Activated CD4-positive, alpha-beta T cell treated with anti-CD3 and anti-CD28 coated beads, Interleukin-2, amount 50 U/mL, for 1 hour (primary cell): Measurements from ENCODE around the gene TRIO.

Experiments used
- DNase-seq: peaks from one replicate; pipeline ENCODE4 v3.0.0-alpha.2; 2020

TRIO gene

GRCh38 chr5:14305045-14305444 lies 161.9 kb downstream of the TRIO start:
- no peak for DNase-seq

GRCh38 chr5:14306329-14306815 lies 163.2 kb downstream of the TRIO start:
- DNase-seq = no peak

DNA sequence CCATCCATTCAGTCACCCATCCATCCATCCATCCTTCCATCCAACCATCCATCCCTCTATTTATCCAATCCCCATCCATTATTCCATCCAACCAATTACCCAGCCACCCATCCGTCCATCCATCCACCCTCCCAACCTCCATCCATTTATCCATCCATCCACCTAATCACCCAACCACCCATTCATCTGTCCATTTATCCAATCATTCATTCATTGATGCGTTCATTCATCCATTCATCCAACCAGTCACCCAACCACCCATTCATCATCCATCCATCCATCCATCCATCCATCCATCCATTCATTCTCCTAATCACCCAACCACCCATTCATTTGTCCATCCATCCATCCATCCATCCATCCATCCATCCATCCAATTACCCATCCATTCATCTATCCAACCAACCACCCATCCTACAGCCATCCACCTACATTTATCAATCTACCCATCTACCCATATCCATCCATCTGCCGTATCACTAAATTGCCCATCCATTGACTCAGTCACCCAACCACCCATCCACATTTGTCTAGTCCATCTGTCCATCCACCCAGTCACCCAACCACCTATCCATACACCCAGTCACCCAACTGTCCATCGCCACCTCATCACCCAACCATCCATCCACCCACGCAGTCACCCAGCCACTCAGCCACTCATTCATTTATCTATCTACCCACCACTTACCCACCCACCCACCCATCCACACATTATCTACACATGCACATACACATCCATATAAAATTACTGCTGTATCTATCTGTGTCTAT lies 165.4 kb downstream of the TRIO start:
- DNase-seq = no peak

GRCh38 chr5:14309199-14309598 lies 166.1 kb downstream of the TRIO start:
- no peak for DNase-seq

- DNase-seq = no peak
Observed at GRCh38 chr5:14309878-14310531, 166.9 kb downstream of the TRIO start.

GRCh38 chr5:14310901-14311300 lies 167.8 kb downstream of the TRIO start:
- no peak for DNase-seq

DNA sequence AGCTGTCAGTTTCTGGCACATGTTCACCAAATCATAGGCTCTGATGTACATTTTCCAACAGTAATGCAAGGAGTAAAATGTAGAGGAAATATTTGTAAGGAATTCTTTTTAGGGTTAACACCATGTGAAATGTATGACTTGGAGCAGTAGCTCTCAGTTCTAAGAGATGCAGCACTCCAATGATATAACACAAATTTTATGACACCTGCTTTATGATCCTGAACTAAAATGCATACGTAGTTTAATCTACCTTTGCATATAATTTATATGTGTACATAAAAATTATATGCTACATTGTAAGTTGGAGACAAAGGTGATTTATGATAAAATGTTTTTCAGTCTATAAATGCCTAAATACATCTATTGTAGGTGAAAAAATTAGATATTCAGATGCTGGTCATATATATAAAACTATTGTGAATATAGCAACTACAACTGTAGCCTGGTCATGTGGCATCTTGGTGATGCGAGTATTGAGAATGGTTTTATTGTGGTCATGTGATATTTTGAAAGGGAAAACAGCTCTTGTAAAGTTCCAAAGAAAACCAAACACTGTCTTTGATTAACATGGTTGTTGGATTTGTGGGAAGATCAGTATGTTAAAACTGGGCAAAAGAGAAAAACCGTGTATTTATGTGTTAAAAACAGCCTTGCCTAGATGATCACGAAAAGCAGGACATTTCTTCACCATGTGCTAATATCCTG lies 171.0 kb downstream of the TRIO start:
- DNase-seq = no peak

- no peak for DNase-seq
Observed at GRCh38 chr5:14316471-14316870, 173.3 kb downstream of the TRIO start.

DNA sequence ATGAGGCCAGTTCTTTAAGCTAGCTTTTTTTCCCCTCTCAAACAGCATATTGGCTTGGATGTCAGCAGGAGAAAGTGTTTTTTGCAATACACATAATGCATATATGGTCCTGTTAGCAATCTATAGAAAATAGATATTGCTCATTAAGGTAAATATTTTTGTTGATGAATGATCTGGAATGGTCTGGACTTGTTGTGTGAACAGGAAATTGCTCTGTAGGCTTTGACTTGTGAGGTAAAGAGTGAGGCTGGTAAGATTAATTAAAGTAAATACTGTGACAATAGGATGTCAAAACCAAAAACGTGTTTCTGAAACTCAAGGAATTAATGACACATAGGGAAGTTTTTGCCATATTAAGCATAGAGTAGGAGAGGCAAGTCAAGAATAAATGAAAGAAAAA lies 176.0 kb downstream of the TRIO start:
- no peak for DNase-seq

DNA sequence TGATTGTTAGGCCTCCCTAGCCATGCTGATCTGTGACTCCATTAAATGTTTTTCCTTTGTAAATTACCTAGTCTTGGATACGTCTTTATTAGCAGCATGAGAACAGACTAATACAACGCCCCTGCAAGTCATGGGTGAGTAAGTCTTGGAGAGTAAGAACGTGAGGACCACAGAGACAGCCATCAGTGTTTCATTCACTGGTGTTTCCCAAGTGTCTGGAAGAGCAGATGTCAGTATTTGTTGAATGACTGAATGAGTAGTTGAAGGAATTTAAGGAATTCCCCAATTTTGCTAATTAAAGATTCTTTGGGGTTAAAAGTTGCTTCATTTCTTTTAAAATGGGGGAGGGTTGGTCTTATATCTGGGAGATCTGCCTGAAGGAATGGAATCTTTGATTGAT lies 178.8 kb downstream of the TRIO start:
- no peak for DNase-seq

- DNase-seq = no peak
Observed at GRCh38 chr5:14322437-14323187, 179.5 kb downstream of the TRIO start.

- DNase-seq = no peak
Observed at GRCh38 chr5:14323466-14323865, 180.3 kb downstream of the TRIO start.

- no peak for DNase-seq
Observed at GRCh38 chr5:14325369-14325768, 182.2 kb downstream of the TRIO start.

DNA sequence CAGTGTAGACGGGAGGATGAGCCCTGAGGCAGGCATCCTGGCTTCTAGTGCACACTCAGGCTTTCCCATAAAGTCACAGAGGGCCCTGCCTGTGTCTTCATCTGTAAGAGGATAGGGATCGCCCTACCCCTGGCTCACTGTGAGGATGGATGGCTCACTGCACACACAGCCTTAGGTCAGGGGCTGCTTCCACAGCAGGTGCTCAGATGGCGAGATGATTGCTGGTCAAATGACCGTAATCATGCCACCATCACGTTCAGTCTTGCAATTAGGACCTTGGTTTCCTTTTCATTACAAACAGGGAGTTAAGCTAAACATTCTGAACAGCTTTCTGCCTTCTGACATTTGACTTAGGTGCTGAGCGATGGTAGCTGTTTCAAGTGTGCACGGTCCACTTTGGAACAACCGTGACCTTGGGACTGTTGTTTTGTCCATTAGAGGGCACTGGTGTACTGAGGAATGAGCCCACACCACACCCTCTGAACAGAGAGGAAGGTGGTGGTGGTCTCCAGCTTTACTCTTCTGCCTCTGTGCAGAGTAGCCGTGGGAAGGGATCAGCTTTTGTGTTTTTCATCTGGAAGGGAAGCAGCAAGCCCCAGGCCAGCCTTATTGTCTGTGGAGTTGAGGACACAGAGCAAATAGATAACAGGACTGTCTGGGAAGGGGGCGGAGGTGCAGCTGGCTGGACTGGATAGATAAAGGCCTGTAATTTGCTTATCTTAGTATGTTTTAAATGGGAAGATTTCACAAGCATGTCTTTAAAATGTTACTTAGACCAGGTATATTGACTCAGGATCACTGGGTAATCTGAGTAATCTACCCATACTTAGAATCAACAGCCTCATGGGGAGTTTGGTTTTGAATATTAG lies 183.1 kb downstream of the TRIO start:
- no peak for DNase-seq

- DNase-seq = no peak
Observed at GRCh38 chr5:14327624-14328023, 184.5 kb downstream of the TRIO start.

DNA sequence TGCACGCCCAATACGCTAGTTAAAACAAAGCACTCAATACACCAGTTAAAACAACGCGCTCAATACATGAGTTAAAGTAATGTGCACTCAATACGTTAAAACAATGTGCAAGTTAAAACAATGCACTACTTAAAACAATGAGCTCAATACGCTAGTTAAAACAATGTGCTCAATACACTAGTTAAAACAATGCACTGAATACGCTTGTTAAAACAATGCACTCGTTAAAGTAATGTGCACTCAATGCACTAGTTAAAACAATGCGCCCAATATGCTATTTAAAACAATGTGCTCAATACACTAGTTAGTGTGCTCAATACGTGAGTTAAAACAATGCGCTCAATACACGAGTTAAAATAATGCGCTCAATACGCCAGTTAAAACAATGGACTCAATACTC lies 185.0 kb downstream of the TRIO start:
- no peak for DNase-seq

GRCh38 chr5:14330291-14330690 lies 187.1 kb downstream of the TRIO start:
- no peak for DNase-seq

DNA sequence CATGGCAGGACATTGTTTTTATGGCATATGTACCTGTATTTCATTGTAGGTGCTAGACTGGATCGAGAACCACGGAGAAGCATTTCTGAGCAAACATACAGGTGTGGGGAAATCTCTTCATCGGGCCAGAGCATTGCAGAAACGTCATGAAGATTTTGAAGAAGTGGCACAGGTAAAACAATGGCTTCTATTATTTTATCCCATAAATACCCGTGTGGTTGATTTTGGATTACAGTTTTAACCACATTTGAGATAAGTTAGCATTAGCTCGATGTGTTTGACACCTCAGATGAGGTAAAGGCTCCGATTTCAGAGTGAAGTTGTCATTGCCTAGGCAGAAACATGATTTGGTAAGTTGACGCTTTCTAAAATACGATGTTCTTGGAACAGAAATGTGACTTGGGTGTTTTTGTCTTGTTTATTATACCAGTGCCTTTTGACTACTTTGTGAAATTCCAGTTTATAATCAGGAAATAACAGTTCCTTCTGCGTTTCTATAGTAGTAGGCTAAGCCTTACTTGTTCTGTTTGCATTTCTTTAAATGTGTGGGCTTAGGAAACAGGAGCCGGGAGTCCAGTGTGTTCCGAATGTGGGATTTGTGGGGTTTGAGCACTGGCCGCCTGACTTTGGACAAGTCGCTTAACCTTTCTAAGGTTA lies 187.7 kb downstream of the TRIO start:
- DNase-seq = no peak

DNA sequence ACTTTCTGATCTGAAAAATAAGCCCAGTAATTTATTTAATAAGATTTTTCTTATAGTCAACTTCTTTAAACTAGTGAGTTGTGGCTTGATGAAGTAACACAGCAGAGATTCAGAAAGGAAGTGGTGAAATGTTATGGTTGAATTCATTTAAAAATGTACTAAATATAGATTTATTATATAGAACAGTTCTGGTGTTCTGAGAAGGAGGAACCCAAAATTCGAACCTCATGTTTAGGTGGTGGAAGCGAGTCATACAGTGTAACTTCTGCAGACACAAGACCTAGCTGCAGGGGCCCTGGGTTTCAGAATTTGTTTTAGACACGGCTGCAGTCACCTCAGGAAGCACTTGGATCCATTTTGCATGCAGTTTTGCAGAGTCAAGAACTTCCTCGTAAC lies 188.2 kb downstream of the TRIO start:
- no peak for DNase-seq

- DNase-seq = no peak
Observed at GRCh38 chr5:14332038-14332631, 189.0 kb downstream of the TRIO start.

- no peak for DNase-seq
Observed at GRCh38 chr5:14332746-14333145, 189.6 kb downstream of the TRIO start.
